H1 (cell line): ENCODE results near the gene SLC9A3.

Experiments
- CEBPB ChIP-seq: IDR thresholded peaks from 2 replicates; pipeline ENCODE4 v1.6.1; 2012; ENCODE audit warnings: low read depth, low read length
- CREB1 ChIP-seq: IDR thresholded peaks from 2 replicates; pipeline ENCODE4 v1.6.1; 2012; ENCODE audit warnings: inconsistent platforms
- CTCF ChIP-seq, 3 experiments: IDR thresholded peaks; 1 replicate in 2 of 3; 2 replicates in 1 of 3; pipeline versions ENCODE4 v1.5.1 to v1.6.1; 2011; ENCODE audit warnings: low read length in 3 of 3, mild to moderate bottlenecking in 3 of 3, inconsistent platforms in 2 of 3, low read depth in 1 of 3, moderate library complexity in 1 of 3; ENCODE audit not compliant: insufficient read depth in 1 of 3; ENCODE audit errors: control extremely low read depth in 1 of 3
- EP300 ChIP-seq, 2 experiments: IDR thresholded peaks; 1 replicate in 1 of 2; 2 replicates in 1 of 2; pipeline ENCODE4 v1.6.1; 2011 to 2012; ENCODE audit warnings: low read depth in 2 of 2, low read length in 2 of 2, mild to moderate bottlenecking in 2 of 2, borderline replicate concordance in 1 of 2, inconsistent platforms in 1 of 2, moderate library complexity in 1 of 2
- MAX ChIP-seq: IDR thresholded peaks from 2 replicates; pipeline ENCODE4 v1.6.1; 2012; ENCODE audit warnings: inconsistent platforms
- YY1 ChIP-seq: IDR thresholded peaks from 2 replicates; pipeline ENCODE4 v1.6.1; 2011; ENCODE audit warnings: low read depth, mild to moderate bottlenecking, low read length

GRCh38 chr5:432201-432927, 91.9 kb downstream of the SLC9A3 start:
- no peak for TF ChIP-seq CEBPB
- TF ChIP-seq EP300 (IDR thresholded peaks at IDR 0.05; ENCODE audit: borderline replicate concordance in 1 of 2, low read depth in 2 of 2, low read length in 2 of 2), result no peak
- TF ChIP-seq CREB1, result no peak
- TF ChIP-seq CTCF (IDR thresholded peaks at IDR 0.05; ENCODE audit: control extremely low read depth in 1 of 3, insufficient read depth in 1 of 3, low read depth in 1 of 3, low read length in 3 of 3), result no peak
- no peak for TF ChIP-seq YY1
- TF ChIP-seq MAX, result no peak
